Panc1 (cell line): Measurements from ENCODE around the gene RIPOR2.

Source experiments
- CTCF ChIP-seq: fragments of 450-650 bp; IDR thresholded peaks from 2 replicates; pipeline ENCODE4 v1.5.1; 2017; ENCODE audit warnings: mild to moderate bottlenecking
- POLR2AphosphoS5 ChIP-seq: IDR thresholded peaks from 2 replicates; pipeline ENCODE4 v1.6.1; 2012; ENCODE audit warnings: mild to moderate bottlenecking, low read depth, low read length, moderate library complexity
- SIN3A ChIP-seq: IDR thresholded peaks from 2 replicates; pipeline ENCODE4 v1.6.1; 2012; ENCODE audit warnings: low read depth, mild to moderate bottlenecking, low read length, moderate library complexity, borderline replicate concordance; ENCODE audit not compliant: insufficient read depth
- TCF7L2 ChIP-seq: IDR thresholded peaks from 2 replicates; pipeline ENCODE4 v1.6.1; 2011; ENCODE audit warnings: mild to moderate bottlenecking, low read depth, low read length, inconsistent platforms
- TF ChIP-seq, protein P1 (sequence below), 2 experiments: IDR thresholded peaks; 2 replicates each; pipeline ENCODE4 v1.6.1; 2011 to 2012; ENCODE audit warnings: low read depth in 2 of 2, control low read depth in 1 of 2, low read length in 1 of 2, mild to moderate bottlenecking in 1 of 2, moderate library complexity in 1 of 2; ENCODE audit not compliant: insufficient read depth in 1 of 2

DNA sequence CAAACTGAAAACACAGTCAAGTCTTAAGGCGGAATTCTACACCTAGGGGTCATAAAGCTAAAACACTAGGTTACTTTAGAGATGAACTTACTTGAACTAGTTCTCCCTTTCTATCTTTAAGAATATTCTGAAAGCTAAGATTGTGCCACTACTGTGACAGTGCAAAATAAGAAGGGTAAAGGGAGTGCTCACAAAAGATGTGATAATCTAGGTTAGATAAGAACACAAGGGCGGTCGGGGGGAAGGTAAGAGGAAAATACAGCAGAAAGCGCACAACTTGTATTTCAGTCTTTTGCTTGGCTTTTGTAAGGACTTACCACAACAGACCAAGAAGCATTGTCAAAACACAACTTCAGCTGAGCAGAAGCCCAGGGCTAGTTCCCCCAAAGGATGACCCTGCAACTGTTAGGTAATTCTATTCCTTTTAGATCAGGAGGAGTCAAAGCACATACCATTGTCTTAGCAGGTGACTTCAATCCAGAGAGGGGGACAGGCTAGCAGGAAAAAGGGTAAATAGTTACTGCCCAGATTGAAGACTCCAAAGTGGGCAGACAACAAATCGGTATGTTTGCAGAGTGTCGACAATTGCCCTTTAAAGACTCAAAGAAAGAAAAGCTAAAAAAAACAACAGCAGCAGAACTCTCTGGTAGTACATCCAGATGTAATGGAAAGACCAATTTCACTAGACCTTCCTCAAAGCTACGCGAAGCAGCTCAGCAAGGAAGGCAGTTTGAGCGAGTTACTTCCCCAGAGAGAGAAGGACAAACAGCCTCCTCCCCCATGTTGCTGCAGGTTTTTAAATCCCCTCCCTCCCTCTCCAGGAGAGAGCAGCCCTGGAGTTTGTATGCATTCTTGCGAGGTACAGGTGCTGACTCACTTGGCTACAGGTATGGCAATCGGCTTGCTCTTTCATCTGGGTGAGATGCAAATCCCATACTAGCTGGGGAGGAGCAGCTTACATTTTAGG, 59.0 kb downstream of the RIPOR2 start:
- TF ChIP-seq POLR2AphosphoS5 (no peak), CTCF (no peak), TCF7L2 (no peak), SIN3A (no peak)
- TF ChIP-seq, protein P1, sequence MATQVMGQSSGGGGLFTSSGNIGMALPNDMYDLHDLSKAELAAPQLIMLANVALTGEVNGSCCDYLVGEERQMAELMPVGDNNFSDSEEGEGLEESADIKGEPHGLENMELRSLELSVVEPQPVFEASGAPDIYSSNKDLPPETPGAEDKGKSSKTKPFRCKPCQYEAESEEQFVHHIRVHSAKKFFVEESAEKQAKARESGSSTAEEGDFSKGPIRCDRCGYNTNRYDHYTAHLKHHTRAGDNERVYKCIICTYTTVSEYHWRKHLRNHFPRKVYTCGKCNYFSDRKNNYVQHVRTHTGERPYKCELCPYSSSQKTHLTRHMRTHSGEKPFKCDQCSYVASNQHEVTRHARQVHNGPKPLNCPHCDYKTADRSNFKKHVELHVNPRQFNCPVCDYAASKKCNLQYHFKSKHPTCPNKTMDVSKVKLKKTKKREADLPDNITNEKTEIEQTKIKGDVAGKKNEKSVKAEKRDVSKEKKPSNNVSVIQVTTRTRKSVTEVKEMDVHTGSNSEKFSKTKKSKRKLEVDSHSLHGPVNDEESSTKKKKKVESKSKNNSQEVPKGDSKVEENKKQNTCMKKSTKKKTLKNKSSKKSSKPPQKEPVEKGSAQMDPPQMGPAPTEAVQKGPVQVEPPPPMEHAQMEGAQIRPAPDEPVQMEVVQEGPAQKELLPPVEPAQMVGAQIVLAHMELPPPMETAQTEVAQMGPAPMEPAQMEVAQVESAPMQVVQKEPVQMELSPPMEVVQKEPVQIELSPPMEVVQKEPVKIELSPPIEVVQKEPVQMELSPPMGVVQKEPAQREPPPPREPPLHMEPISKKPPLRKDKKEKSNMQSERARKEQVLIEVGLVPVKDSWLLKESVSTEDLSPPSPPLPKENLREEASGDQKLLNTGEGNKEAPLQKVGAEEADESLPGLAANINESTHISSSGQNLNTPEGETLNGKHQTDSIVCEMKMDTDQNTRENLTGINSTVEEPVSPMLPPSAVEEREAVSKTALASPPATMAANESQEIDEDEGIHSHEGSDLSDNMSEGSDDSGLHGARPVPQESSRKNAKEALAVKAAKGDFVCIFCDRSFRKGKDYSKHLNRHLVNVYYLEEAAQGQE (IDR thresholded peaks at IDR 0.05; ENCODE audit: insufficient read depth in 1 of 2, low read depth in 2 of 2, low read length in 1 of 2), result no peak
